Measurements from ENCODE around the gene GRK5.

DNA sequence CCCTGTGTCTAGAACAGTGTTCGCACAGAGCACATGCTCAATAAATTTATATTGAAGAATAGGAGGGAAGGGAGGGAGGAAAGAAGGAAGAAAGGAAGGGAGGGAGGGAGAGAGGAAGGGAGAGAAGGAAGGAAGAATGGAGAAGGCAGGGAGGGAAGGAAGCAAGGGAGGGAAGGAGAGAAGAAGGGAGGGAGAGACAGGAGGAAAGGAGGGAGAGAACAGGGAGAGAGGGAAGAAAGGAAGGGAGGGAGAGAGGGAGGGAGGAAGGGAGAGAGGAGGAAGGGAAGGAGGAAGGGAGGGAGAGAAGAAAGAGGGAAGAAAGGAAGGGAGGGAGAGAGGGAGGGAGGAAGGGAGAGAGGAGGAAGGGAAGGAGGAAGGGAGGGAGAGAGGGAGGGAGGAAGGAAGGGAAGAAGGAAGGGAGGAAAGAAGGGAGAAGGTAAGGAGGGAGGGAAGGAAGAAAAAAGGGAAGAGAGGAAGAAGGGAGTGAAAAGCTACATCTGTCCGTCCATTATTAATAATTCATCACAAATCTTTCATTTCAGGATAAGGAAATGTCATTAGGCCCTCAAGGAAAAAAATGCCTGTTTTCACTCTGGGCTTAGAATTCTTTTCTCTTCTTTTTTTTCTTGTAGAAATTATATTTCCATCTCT lies 79.7 kb downstream of the GRK5 start:
- TF ChIP-seq, protein P1, sequence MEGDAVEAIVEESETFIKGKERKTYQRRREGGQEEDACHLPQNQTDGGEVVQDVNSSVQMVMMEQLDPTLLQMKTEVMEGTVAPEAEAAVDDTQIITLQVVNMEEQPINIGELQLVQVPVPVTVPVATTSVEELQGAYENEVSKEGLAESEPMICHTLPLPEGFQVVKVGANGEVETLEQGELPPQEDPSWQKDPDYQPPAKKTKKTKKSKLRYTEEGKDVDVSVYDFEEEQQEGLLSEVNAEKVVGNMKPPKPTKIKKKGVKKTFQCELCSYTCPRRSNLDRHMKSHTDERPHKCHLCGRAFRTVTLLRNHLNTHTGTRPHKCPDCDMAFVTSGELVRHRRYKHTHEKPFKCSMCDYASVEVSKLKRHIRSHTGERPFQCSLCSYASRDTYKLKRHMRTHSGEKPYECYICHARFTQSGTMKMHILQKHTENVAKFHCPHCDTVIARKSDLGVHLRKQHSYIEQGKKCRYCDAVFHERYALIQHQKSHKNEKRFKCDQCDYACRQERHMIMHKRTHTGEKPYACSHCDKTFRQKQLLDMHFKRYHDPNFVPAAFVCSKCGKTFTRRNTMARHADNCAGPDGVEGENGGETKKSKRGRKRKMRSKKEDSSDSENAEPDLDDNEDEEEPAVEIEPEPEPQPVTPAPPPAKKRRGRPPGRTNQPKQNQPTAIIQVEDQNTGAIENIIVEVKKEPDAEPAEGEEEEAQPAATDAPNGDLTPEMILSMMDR (IDR thresholded peaks at IDR 0.05): no peak
- no peak for TF ChIP-seq POLR2A (IDR thresholded peaks at IDR 0.05)

Measured in lower leg skin (tissue), 3 donors.